ENCODE data around the gene R3HDM2.
A peak's percentile ranks its signal among the peaks of the same experiment; 100 is the strongest.

R3HDM2 gene

DNA sequence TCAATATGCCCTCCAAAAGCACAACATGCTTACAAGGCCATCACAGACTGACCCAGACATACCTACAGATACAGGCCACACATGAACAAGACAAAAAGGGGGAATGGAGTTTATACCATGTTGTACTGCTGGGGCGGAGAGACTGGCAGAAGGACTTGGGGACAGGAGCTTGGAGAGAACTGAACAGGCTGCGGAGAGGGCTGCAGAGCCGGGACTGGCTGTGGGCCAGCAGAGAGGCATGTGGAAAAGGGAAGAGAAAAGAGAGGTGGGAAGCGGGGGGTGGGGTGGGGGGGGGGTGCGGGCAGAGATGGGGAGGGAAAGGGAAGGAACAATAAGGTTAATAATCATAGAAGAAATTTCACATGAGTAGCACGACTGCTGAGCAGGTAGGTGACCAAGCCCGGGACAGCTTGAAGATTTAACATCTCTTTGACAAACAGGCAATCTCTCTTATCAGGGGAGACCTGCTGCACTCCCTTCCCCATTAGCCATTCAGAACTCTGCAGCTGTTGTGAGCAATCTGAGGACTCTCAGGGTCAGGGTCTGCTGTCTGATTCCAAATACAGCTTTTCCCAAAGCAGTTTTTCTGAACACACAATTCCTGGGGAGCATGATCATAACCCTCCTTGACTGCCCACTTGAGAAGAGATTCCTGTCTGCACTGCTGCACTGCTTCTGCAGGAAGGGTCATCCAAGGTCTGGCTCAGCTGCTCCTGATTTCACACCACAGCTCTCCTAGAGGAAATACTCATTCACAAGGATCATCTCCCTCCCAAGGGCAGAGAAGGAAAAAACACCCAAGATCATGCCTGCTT, 158.3 kb downstream of the R3HDM2 start:
- TF ChIP-seq TAF1 (IDR thresholded peaks at IDR 0.05; ENCODE audit: borderline replicate concordance, insufficient read depth, low read length) (no peak), FOXP2 (optimal IDR thresholded peaks at IDR 0.05; ENCODE audit: borderline replicate concordance, extremely low read depth, extremely low read length, insufficient read depth) (peak; percentile 9)

DNA sequence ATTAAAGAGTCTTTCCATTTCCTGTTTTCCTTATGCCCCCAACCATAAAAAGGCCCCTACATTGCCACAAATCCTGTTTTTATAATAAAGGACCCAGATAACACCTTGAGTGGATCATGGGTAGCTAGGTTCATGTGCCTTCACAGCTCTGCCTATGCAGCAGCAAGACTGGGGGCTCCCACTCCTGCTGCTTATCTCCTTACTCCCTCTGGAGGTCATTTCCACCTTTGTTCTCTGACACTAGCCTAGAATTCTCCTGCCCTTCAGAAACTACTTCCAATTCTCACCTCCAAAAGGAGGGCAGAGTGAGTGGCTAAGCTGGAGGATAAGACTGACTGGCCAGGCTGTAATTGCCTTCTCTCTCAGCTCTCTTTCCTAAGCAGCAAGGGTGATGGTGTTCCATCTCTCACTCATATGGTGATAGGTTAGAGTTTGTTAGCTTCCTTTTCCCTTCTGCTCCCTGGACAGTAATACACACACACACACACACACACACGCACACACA, 159.8 kb downstream of the R3HDM2 start:
- TF ChIP-seq, protein P1, sequence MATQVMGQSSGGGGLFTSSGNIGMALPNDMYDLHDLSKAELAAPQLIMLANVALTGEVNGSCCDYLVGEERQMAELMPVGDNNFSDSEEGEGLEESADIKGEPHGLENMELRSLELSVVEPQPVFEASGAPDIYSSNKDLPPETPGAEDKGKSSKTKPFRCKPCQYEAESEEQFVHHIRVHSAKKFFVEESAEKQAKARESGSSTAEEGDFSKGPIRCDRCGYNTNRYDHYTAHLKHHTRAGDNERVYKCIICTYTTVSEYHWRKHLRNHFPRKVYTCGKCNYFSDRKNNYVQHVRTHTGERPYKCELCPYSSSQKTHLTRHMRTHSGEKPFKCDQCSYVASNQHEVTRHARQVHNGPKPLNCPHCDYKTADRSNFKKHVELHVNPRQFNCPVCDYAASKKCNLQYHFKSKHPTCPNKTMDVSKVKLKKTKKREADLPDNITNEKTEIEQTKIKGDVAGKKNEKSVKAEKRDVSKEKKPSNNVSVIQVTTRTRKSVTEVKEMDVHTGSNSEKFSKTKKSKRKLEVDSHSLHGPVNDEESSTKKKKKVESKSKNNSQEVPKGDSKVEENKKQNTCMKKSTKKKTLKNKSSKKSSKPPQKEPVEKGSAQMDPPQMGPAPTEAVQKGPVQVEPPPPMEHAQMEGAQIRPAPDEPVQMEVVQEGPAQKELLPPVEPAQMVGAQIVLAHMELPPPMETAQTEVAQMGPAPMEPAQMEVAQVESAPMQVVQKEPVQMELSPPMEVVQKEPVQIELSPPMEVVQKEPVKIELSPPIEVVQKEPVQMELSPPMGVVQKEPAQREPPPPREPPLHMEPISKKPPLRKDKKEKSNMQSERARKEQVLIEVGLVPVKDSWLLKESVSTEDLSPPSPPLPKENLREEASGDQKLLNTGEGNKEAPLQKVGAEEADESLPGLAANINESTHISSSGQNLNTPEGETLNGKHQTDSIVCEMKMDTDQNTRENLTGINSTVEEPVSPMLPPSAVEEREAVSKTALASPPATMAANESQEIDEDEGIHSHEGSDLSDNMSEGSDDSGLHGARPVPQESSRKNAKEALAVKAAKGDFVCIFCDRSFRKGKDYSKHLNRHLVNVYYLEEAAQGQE (IDR thresholded peaks at IDR 0.05; ENCODE audit: insufficient read depth in 1 of 2, low read depth in 2 of 2, low read length in 2 of 2), result no peak
- TF ChIP-seq FOXP2 (optimal IDR thresholded peaks at IDR 0.05; ENCODE audit: borderline replicate concordance, extremely low read depth, extremely low read length, insufficient read depth) (no peak), POLR2AphosphoS5 (IDR thresholded peaks at IDR 0.05; ENCODE audit: low read depth, low read length) (no peak), SIN3A (IDR thresholded peaks at IDR 0.05; ENCODE audit: borderline replicate concordance, insufficient read depth, low read length) (no peak)

DNA sequence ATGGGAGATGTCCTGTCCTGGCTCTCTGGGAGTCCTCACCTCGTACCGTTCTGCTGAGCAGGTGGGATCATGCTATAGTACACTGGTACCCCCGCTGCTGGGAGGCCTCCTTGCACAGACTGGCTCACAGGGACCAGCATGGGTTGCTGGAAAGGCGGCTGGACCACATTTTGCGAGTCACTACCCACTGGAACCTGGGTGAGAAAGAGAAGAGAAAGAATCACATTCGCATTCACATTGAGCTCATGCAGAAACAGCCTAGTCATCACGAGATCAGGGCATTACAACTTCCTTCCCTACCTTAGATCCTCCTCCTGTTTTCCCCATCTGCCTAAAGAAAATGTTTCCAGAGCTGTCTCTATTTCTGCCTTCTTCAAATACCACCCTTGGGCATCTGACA, 162.6 kb downstream of the R3HDM2 start:
- no peak for TF ChIP-seq TAF1 (IDR thresholded peaks at IDR 0.05; ENCODE audit: borderline replicate concordance, insufficient read depth, low read length)
- no peak for TF ChIP-seq POLR2AphosphoS5 (IDR thresholded peaks at IDR 0.05; ENCODE audit: low read depth, low read length)
- TF ChIP-seq, protein P1 (IDR thresholded peaks at IDR 0.05; ENCODE audit: insufficient read depth in 1 of 2, low read depth in 2 of 2, low read length in 2 of 2), result no peak
- TF ChIP-seq SIN3A (IDR thresholded peaks at IDR 0.05; ENCODE audit: borderline replicate concordance, insufficient read depth, low read length), result no peak
- no peak for TF ChIP-seq FOXP2 (optimal IDR thresholded peaks at IDR 0.05; ENCODE audit: borderline replicate concordance, extremely low read depth, extremely low read length, insufficient read depth)

- TF ChIP-seq SIN3A (IDR thresholded peaks at IDR 0.05; ENCODE audit: borderline replicate concordance, insufficient read depth, low read length), result no peak
- no peak for TF ChIP-seq FOXP2 (optimal IDR thresholded peaks at IDR 0.05; ENCODE audit: borderline replicate concordance, extremely low read depth, extremely low read length, insufficient read depth)
- TF ChIP-seq TAF1 (IDR thresholded peaks at IDR 0.05; ENCODE audit: borderline replicate concordance, insufficient read depth, low read length), result no peak
- TF ChIP-seq, protein P1 (IDR thresholded peaks at IDR 0.05; ENCODE audit: insufficient read depth in 1 of 2, low read depth in 2 of 2, low read length in 2 of 2), result no peak
- no peak for TF ChIP-seq POLR2AphosphoS5 (IDR thresholded peaks at IDR 0.05; ENCODE audit: low read depth, low read length)
Observed at GRCh38 chr12:57266681-57267080, 164.2 kb downstream of the R3HDM2 start.

GRCh38 chr12:57263096-57263495, 167.7 kb downstream of the R3HDM2 start:
- no peak for TF ChIP-seq TAF1 (IDR thresholded peaks at IDR 0.05; ENCODE audit: borderline replicate concordance, insufficient read depth, low read length)

GRCh38 chr12:57262126-57262822, 168.6 kb downstream of the R3HDM2 start:
- TF ChIP-seq SIN3A (IDR thresholded peaks at IDR 0.05; ENCODE audit: borderline replicate concordance, insufficient read depth, low read length) (no peak), TAF1 (IDR thresholded peaks at IDR 0.05; ENCODE audit: borderline replicate concordance, insufficient read depth, low read length) (no peak), FOXP2 (optimal IDR thresholded peaks at IDR 0.05; ENCODE audit: borderline replicate concordance, extremely low read depth, extremely low read length, insufficient read depth) (no peak), POLR2AphosphoS5 (IDR thresholded peaks at IDR 0.05; ENCODE audit: low read depth, low read length) (no peak)
- TF ChIP-seq, protein P1 (IDR thresholded peaks at IDR 0.05; ENCODE audit: insufficient read depth in 1 of 2, low read depth in 2 of 2, low read length in 2 of 2), result no peak

Measured in PFSK-1 (cell line).